Measurements from ENCODE around the gene FOXN4.

Gene FOXN4, protein sequence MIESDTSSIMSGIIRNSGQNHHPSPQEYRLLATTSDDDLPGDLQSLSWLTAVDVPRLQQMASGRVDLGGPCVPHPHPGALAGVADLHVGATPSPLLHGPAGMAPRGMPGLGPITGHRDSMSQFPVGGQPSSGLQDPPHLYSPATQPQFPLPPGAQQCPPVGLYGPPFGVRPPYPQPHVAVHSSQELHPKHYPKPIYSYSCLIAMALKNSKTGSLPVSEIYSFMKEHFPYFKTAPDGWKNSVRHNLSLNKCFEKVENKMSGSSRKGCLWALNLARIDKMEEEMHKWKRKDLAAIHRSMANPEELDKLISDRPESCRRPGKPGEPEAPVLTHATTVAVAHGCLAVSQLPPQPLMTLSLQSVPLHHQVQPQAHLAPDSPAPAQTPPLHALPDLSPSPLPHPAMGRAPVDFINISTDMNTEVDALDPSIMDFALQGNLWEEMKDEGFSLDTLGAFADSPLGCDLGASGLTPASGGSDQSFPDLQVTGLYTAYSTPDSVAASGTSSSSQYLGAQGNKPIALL

DNA sequence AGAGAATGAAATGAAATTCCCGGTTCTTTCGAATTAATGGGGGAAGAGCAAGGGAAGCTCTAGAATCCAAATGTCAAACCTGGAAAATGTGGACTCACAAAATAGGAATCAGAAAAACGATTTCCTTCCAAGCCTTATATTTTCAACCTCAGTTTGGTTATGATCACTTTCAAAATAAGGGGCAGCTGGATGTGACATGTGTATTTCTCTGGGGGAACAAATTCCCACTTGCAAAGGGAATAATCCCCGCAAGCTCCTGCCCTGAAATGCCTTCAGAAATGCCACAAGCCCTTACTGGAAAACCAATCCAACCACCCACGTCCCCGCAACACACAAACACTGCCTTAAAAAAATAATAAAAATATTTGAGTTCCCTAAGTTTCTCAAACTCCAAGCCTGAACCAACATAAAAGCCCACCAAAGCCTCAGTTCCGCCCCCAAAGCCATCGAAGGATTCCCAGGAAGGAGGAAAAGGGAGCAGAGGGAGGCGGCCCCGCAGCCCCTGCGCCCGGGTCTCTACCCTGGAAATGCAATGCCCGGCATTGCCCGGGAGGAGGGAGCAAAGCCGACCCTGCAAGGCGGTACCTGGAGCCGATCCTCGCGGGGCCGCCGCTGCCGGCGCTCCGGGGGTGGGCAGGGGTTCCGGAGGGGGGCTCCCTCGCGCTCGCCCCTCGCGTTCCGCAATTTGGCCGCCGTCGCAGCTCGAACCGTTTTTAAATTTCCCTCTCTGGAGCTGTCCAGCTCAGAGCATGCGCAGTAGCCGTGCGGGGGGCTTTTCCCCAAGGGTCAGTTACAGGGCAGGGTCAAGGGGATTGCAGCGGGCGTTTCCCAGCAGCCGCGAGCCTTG, at the start of gene FOXN4:
TSS of gene FOXN4 (minus strand) at position 751 of the 847 bp plus-strand sequence. CDS start 963 bp downstream, outside the sequence.
- DNase-seq (ENCODE audit: low read depth), result peak; percentile 69
- H3K4me3 ChIP-seq (ENCODE audit: low read depth, low read length), result peak within 1 kb of the TSS; percentile 59
- TF ChIP-seq, protein P1, sequence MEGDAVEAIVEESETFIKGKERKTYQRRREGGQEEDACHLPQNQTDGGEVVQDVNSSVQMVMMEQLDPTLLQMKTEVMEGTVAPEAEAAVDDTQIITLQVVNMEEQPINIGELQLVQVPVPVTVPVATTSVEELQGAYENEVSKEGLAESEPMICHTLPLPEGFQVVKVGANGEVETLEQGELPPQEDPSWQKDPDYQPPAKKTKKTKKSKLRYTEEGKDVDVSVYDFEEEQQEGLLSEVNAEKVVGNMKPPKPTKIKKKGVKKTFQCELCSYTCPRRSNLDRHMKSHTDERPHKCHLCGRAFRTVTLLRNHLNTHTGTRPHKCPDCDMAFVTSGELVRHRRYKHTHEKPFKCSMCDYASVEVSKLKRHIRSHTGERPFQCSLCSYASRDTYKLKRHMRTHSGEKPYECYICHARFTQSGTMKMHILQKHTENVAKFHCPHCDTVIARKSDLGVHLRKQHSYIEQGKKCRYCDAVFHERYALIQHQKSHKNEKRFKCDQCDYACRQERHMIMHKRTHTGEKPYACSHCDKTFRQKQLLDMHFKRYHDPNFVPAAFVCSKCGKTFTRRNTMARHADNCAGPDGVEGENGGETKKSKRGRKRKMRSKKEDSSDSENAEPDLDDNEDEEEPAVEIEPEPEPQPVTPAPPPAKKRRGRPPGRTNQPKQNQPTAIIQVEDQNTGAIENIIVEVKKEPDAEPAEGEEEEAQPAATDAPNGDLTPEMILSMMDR (IDR thresholded peaks at IDR 0.05; ENCODE audit: low read depth, low read length), result no peak
- TF ChIP-seq, protein P2, sequence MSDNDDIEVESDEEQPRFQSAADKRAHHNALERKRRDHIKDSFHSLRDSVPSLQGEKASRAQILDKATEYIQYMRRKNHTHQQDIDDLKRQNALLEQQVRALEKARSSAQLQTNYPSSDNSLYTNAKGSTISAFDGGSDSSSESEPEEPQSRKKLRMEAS (IDR thresholded peaks at IDR 0.05; ENCODE audit: low read depth, low read length), result no peak

DNA sequence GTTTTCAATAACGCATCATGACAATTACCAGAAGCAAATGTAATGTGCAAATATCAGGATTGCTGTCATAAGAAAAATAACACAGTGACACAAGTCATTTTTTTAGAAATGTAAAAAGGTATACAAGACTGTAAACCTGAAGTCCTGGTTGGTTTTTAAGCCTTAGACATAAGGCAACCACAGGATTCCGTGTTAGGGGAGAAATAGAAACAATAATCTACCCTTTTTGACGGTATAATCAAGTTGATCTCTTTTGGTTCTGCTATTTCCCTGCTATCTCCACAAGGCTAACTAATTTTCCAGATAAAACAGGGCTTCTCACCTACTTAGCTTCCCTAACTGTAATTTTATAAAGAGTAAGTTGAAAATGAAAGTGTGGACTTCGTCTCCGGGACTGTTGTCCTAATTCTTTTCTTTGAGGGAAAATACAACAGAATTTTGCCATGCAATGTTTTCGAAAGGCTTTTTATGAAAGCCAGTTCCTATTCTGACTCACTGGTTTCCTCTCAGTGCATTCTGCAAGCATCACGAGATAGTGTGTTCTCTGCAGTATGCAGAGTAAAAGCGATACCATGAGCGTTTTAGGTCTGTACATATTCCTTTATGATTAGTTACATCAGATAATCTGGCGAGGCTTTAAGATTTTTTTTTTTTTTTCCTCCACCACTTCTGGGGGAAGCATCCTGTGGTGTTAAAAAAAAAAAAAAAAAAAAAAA, 49.2 kb upstream of the FOXN4 start:
- TF ChIP-seq POLR2A (IDR thresholded peaks at IDR 0.05; ENCODE audit: extremely low read depth, insufficient read length), result no peak
- TF ChIP-seq, protein P1 (IDR thresholded peaks at IDR 0.05; ENCODE audit: low read depth, low read length), result no peak
- TF ChIP-seq, protein P2 (IDR thresholded peaks at IDR 0.05; ENCODE audit: low read depth, low read length), result no peak
- peak; percentile 48 for DNase-seq (ENCODE audit: low read depth)
- H3K4me3 ChIP-seq (ENCODE audit: low read depth, low read length), result peak overlapping the region; percentile 16

DNA sequence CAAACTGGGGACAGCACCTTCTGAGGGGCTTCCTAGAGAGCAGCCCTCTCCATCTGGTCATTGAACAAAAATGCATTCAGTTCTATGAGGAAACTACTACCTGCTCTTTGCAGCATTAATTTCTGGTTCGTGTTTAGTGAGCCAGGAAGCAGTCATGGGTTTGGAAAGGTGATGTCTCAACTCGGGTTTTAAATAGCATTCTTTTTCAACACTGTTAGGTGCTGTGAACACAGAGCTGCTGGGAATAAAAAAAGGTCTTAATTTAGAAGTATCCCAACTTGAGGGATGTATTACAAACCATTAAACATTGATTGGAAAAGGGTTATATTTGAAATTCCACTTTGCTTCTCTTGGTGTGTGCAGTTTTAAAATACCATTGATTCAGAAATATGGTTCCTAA, 47.9 kb upstream of the FOXN4 start:
- TF ChIP-seq, protein P1 (IDR thresholded peaks at IDR 0.05; ENCODE audit: low read depth, low read length), result no peak
- TF ChIP-seq, protein P2 (IDR thresholded peaks at IDR 0.05; ENCODE audit: low read depth, low read length), result no peak
- no peak for TF ChIP-seq MYC (IDR thresholded peaks at IDR 0.05; ENCODE audit: low read depth, low read length)
- TF ChIP-seq POLR2A (IDR thresholded peaks at IDR 0.05; ENCODE audit: extremely low read depth, insufficient read length), result no peak
- no peak overlapping the region for H3K4me3 ChIP-seq (ENCODE audit: low read depth, low read length)
- DNase-seq (ENCODE audit: low read depth), result no peak

DNA sequence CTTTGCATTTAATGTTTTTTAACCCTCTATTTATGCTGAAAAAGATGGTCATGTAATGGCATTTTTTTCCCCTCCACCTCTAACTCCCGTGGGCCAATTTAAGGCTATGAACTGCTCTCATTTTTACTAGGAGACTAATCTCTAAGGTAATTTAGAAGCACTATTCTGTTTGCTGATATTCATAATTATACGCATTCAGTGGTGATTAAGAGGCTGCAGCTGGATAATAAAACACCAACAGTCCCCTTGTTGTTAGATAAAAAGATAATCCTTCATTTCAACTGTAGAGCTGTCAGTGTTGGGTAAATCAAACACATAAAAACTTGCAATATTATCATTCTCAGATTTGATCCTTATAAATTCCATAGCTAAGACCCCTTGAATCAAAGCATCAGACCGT, 47.5 kb upstream of the FOXN4 start:
- TF ChIP-seq MYC (IDR thresholded peaks at IDR 0.05; ENCODE audit: low read depth, low read length), result no peak
- TF ChIP-seq, protein P1 (IDR thresholded peaks at IDR 0.05; ENCODE audit: low read depth, low read length), result no peak
- DNase-seq (ENCODE audit: low read depth), result no peak
- H3K4me3 ChIP-seq (ENCODE audit: low read depth, low read length), result no peak overlapping the region

DNA sequence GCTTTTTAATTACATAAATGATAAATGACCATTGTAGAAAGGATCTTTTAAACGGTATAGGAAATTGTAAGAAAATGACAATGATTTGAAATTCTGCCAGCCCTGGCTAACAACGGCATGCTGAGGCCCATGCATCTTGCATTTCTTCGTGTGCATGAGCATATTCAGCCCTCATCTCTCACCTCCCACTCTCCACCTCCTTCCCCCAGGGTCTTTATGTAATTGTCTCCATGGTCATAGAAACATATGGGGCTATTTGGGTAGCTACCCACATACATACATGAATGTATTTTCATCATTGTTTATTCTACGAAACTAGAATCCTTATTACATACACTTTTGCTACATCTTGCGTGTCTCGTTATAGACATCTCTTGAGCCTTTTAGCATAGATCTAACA, 43.1 kb upstream of the FOXN4 start:
- no peak overlapping the region for H3K4me3 ChIP-seq (ENCODE audit: low read depth, low read length)
- no peak for DNase-seq (ENCODE audit: low read depth)
- TF ChIP-seq, protein P2 (IDR thresholded peaks at IDR 0.05; ENCODE audit: low read depth, low read length), result no peak
- TF ChIP-seq, protein P1 (IDR thresholded peaks at IDR 0.05; ENCODE audit: low read depth, low read length), result no peak
- TF ChIP-seq POLR2A (IDR thresholded peaks at IDR 0.05; ENCODE audit: extremely low read depth, insufficient read length) (no peak), MYC (IDR thresholded peaks at IDR 0.05; ENCODE audit: low read depth, low read length) (no peak)

All from NB4 (cell line).